K562 (cell line): ENCODE measurements around the gene XPR1. TPM values are rescaled to one million over a fixed set of nuclear protein-coding genes. Genes with fewer than 3 reads are reported as not detected.

Experiments
- CAMTA2 ChIP-seq: fragments of 250-450 bp; sonication (Bioruptor Pico); conservative IDR thresholded peaks from 2 replicates; pipeline ENCODE4 v1.5.1; 2022
- GTF3C2 ChIP-seq: IDR thresholded peaks from 3 replicates; pipeline ENCODE4 v1.6.1; 2011; ENCODE audit warnings: borderline replicate concordance, mild to moderate bottlenecking, moderate library complexity; ENCODE audit not compliant: insufficient read length; ENCODE audit errors: extremely low read depth
- HOMEZ ChIP-seq: fragments of 250-450 bp; sonication (Bioruptor Pico); IDR thresholded peaks from 2 replicates; pipeline ENCODE4 v1.4.0; 2020; ENCODE audit warnings: mild to moderate bottlenecking, moderate library complexity
- KDM1A ChIP-seq, 2 experiments: fragments of 450-650 bp; IDR thresholded peaks; 2 replicates each; pipeline ENCODE4 v1.6.1; 2016; ENCODE audit warnings: mild to moderate bottlenecking in 2 of 2
- MLLT1 ChIP-seq, 2 experiments: fragments of 450-650 bp; IDR thresholded peaks; 2 replicates each; pipeline ENCODE4 v1.6.1; 2016
- RFX5 ChIP-seq: IDR thresholded peaks from 2 replicates; pipeline ENCODE4 v1.6.1; 2011; ENCODE audit warnings: low read depth, mild to moderate bottlenecking, improper control_type of control experiment, low read length
- RNF2 ChIP-seq: sonication (generic); IDR thresholded peaks from 2 replicates; pipeline ENCODE4 v1.6.1; 2016
- USF1 ChIP-seq: sonication (generic); formaldehyde crosslinking; IDR thresholded peaks from 2 replicates; pipeline ENCODE4 v1.9.0; 2022; ENCODE audit warnings: mild to moderate bottlenecking, missing genetic modification reagents
- ZBTB40 ChIP-seq, 2 experiments: fragments of 450-650 bp in 1 of 2; sonication (generic) in 1 of 2; formaldehyde crosslinking in 1 of 2; IDR thresholded peaks; 2 replicates each; pipeline versions ENCODE4 v1.7.1 to v1.9.0; 2016 to 2022; ENCODE audit warnings: inconsistent platforms in 1 of 2, mild to moderate bottlenecking in 1 of 2, missing genetic modification reagents in 1 of 2
- ZNF511 ChIP-seq: sonication (generic); formaldehyde crosslinking; IDR thresholded peaks from 2 replicates; pipeline ENCODE4 v1.8.0; 2022; ENCODE audit warnings: mild to moderate bottlenecking, missing genetic modification reagents
- ZNF695 ChIP-seq: fragments of 450-650 bp; formaldehyde crosslinking; IDR thresholded peaks from 2 replicates; pipeline ENCODE4 v1.4.0; 2020; ENCODE audit warnings: mild to moderate bottlenecking, moderate library complexity
- ZNF785 ChIP-seq: fragments of 250-450 bp; sonication (Bioruptor Pico); IDR thresholded peaks from 2 replicates; pipeline ENCODE4 v1.4.0; 2020; ENCODE audit warnings: mild to moderate bottlenecking
- polyA plus RNA-seq, 8 experiments: library from polyadenylated mRNA; depleted of rRNA in 4 of 8; stranded (reverse) in 5 of 8; unstranded in 3 of 8; fragments of >200 nt; fragmentation: Nextera tagmentation in 2 of 8; fragmentation: Illumina TruSeq in 1 of 8; extraction: Ambion mirVana in 2 of 8; extraction: Trizol in 1 of 8; gene quantifications; 2 replicates each; pipeline versions ENCODE4 v1.2.1 to v1.2.3, GENCODE V29; 2011 to 2014; ENCODE audit warnings: inconsistent platforms in 1 of 8, missing spikeins in 1 of 8
- total RNA-seq, 7 experiments: library from RNA; depleted of rRNA in 6 of 7; stranded (reverse); fragments of >200 nt in 6 of 7; fragmentation: Illumina TruSeq in 2 of 7; extraction: Trizol in 2 of 7; gene quantifications; 2 replicates each; pipeline versions ENCODE4 v1.2.1 to v1.2.3, GENCODE V29; 2011 to 2021; ENCODE audit warnings: low replicate concordance in 1 of 7

XPR1 gene
- total and polyA plus RNA-seq, 9 of the 15 experiments (the other 6 are each of a cell fraction or from before 2014, with no cell fraction given), result 3.0 to 66.2 (median 38.6) TPM

GRCh38 chr1:180585994-180586359, 45.8 kb upstream of the XPR1 start (continued):
- TF ChIP-seq MLLT1 (IDR thresholded peaks at IDR 0.05), result no peak
- no peak for TF ChIP-seq ZNF511 (CRISPR knock-in tag)
- TF ChIP-seq RFX5, result no peak
- no peak for TF ChIP-seq ZNF785
- TF ChIP-seq ZNF695 (CRISPR knock-in tag), result no peak
- TF ChIP-seq RNF2, result no peak
- no peak for TF ChIP-seq USF1 (CRISPR knock-in tag)
- no peak for TF ChIP-seq GTF3C2
- no peak for TF ChIP-seq ZBTB40 (IDR thresholded peaks at IDR 0.05)
- TF ChIP-seq ZBTB40 (CRISPR knock-in tag; IDR thresholded peaks at IDR 0.05), result no peak
- no peak for TF ChIP-seq HOMEZ (CRISPR knock-in tag)
- no peak for TF ChIP-seq KDM1A (IDR thresholded peaks at IDR 0.05)
- TF ChIP-seq CAMTA2 (CRISPR knock-in tag), result no peak
